Kidney (tissue), 14 donors: ENCODE results near the gene ACTN1. TPM values are rescaled to one million over a fixed set of nuclear protein-coding genes. Genes with fewer than 3 reads are reported as not detected.
"Not testable (repeated sequence)": the region's sequence is repeated elsewhere in the genome, so short reads cannot be mapped to it uniquely, and the experiment has no call there.

Experiments
- DNase-seq, 5 donors: peaks; one replicate each; pipeline ENCODE4 v3.0.0-alpha.2; 2013 to 2020
- FAIRE-seq: peaks from 2 replicates; lab custom pipeline; 2012; peaks lifted over from hg19 to GRCh38; lab: Jason Lieb, UNC
- H3K27ac ChIP-seq, 2 donors: one replicate each; pipeline ENCODE4 v1.7.0; 2013; ENCODE audit warnings: low read depth in 2 of 2, low read length in 2 of 2, inconsistent platforms in 1 of 2
- H3K27me3 ChIP-seq: one replicate; pipeline ENCODE4 v1.7.1; 2013; ENCODE audit warnings: low read length, inconsistent platforms; ENCODE audit not compliant: control insufficient read depth, insufficient read depth
- H3K36me3 ChIP-seq, 3 donors: one replicate each; pipeline versions ENCODE4 v1.7.0 to v1.7.1; 2013; ENCODE audit warnings: low read length in 3 of 3, control low read depth in 1 of 3, inconsistent platforms in 1 of 3; ENCODE audit not compliant: insufficient read depth in 3 of 3, control insufficient read depth in 2 of 3
- H3K4me1 ChIP-seq, 3 donors: one replicate each; pipeline versions ENCODE4 v1.7.0 to v1.7.1; 2013; ENCODE audit warnings: low read length in 3 of 3, inconsistent platforms in 1 of 3, low read depth in 1 of 3; ENCODE audit not compliant: control insufficient read depth in 2 of 3, insufficient read depth in 2 of 3
- H3K4me3 ChIP-seq, 3 donors: one replicate each; pipeline versions ENCODE4 v1.7.0 to v1.8.1; 2013; ENCODE audit warnings: low read length in 3 of 3, control low read depth in 1 of 3, inconsistent platforms in 1 of 3
- H3K9ac ChIP-seq, 3 donors: one replicate each; pipeline versions ENCODE4 v1.7.0 to v1.7.1; 2013; ENCODE audit warnings: low read length in 3 of 3, control low read depth in 1 of 3, inconsistent platforms in 1 of 3
- H3K9me3 ChIP-seq, 3 donors: one replicate each; pipeline versions ENCODE4 v1.7.0 to v1.7.1; 2013; ENCODE audit warnings: low read length in 3 of 3, control low read depth in 1 of 3, inconsistent platforms in 1 of 3; ENCODE audit not compliant: control insufficient read depth in 2 of 3, insufficient read depth in 1 of 3
- intact Hi-C: fragments of 100-400 bp; cut with DNase I; formaldehyde crosslinking; loops from one replicate; pipeline ENCODE4 v1.11.1; 2022
- polyA plus RNA-seq: library from polyadenylated mRNA; stranded (reverse); fragments of 350-450 nt; fragmentation: Illumina TruSeq; extraction: RNeasy Lipid Tissue Mini Kit (QIAGEN cat#74804); gene quantifications from one replicate; pipeline ENCODE4 v1.2.3, GENCODE V29; 2014; ENCODE audit warnings: low read depth, low replicate concordance; ENCODE audit not compliant: insufficient read depth
- total RNA-seq: library from RNA; stranded (reverse); fragmentation: NEBNext Ultra II Directional; extraction: Animal tissue kit (Norgen Biotek cat#: 25700); gene quantifications from one replicate; pipeline ENCODE4 v1.2.1, GENCODE V29; 2021
- TF ChIP-seq, protein P1 (sequence below): IDR thresholded peaks from 3 replicates; pipeline ENCODE4 v1.5.1; 2012; ENCODE audit warnings: mild to moderate bottlenecking, moderate library complexity, borderline replicate concordance; ENCODE audit not compliant: insufficient read depth; ENCODE audit errors: extremely low read depth
- donor health status: control.
- donor health status: control.
- donor health status: control.
- donor health status: control.
- donor health status: control.
- donor health status: DM: yes; HTN: yes; CAD: no.
- donor health status: Normal renal cell carcinoma (clear cell type).

Gene ACTN1
- total and polyA plus RNA-seq, 2 donors from 2014 or later = 20.1 to 184 TPM

DNA sequence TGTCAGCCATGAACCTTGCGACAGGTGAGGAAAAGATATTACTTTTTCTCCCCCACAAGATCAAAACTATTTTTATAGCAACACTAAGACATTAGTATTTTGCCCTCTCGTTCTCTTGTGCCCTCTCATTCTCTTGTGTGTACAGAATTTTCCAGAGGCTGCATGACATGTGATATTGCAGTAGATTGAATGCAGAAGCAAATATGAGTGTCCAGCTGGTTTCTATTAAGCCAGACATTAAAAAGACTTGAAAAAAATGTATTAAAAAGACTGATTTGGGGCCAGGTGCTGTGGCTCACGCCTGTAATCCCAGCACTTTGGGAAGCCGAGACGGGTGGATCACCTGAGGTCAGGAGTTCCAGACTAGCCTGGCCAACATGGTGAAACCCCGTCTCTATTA, 122.5 kb downstream of the ACTN1 start:
- Histone ChIP-seq H3K27ac (no peak overlapping the region), H3K4me3 (no peak overlapping the region), H3K9ac (no peak overlapping the region), H3K27me3 (no peaks in the 10 kb centered on the region), H3K9me3 (no peaks in the 10 kb centered on the region), H3K4me1 (peaks cover 0 to 5% (median 0%) of the 10 kb centered on the region in 3 donors), H3K36me3 (no peaks in the 10 kb centered on the region)
- DNase-seq (peak in 1 of 5 donors; percentile 33), FAIRE-seq (no peak)
- intact Hi-C loops = no loop called here
- TF ChIP-seq, protein P1, sequence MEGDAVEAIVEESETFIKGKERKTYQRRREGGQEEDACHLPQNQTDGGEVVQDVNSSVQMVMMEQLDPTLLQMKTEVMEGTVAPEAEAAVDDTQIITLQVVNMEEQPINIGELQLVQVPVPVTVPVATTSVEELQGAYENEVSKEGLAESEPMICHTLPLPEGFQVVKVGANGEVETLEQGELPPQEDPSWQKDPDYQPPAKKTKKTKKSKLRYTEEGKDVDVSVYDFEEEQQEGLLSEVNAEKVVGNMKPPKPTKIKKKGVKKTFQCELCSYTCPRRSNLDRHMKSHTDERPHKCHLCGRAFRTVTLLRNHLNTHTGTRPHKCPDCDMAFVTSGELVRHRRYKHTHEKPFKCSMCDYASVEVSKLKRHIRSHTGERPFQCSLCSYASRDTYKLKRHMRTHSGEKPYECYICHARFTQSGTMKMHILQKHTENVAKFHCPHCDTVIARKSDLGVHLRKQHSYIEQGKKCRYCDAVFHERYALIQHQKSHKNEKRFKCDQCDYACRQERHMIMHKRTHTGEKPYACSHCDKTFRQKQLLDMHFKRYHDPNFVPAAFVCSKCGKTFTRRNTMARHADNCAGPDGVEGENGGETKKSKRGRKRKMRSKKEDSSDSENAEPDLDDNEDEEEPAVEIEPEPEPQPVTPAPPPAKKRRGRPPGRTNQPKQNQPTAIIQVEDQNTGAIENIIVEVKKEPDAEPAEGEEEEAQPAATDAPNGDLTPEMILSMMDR = no peak

DNA sequence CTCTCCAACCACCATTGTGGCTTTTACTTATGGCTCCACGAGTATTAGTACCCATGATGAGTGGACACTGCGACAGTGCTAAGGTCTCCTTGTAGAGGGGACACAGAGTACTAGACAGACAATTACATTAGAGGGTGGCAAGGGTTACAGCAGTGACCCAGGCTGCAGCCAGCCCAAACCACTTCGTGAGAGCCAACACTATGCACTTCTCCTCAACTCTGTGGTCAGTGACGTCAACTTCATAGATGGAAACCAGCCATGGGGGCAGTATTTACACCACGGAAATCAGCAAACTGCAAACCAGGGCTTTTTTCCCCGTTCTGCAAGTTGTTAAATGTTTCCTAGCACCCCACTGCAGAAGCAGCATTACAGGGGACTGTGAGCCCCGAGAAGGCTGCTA, 124.7 kb downstream of the ACTN1 start:
- H3K9ac ChIP-seq = no peak overlapping the region
- intact Hi-C loops = no loop called here
- H3K9me3 ChIP-seq = no peaks in the 10 kb centered on the region
- no peak for FAIRE-seq
- DNase-seq = no peak
- H3K27ac ChIP-seq = no peak overlapping the region
- H3K4me1 ChIP-seq = peaks cover 0 to 5% (median 0%) of the 10 kb centered on the region in 3 donors
- TF ChIP-seq, protein P1 = no peak
- no peak overlapping the region for H3K4me3 ChIP-seq
- H3K27me3 ChIP-seq = no peaks in the 10 kb centered on the region
- H3K36me3 ChIP-seq = no peaks in the 10 kb centered on the region

DNA sequence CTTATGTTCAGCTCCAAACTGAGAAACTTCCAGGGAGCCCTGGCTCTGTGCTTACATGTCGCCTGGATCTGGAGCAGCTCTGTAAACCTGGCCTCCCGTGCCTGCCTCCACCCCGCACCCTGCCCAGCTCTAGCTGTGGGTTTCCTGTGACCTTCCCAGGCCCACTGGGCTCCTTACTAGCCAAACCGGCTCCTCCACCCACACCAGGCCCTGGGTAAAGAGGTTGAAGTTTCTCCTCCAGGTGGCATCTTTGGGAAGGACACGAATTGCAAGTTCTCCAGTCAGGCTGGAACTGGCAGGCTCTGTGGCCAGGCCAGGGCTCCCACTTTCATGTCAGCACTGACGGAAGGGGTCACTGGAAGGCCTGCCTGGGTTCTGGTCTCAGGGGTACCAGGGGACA, 125.4 kb downstream of the ACTN1 start:
- no peaks in the 10 kb centered on the region for H3K36me3 ChIP-seq
- DNase-seq (no peak), FAIRE-seq (no peak)
- no peaks in the 10 kb centered on the region for H3K27me3 ChIP-seq
- no peak overlapping the region for H3K4me3 ChIP-seq
- intact Hi-C loops = no loop called here
- no peak overlapping the region for H3K9ac ChIP-seq
- H3K4me1 ChIP-seq = peaks cover 0 to 5% (median 0%) of the 10 kb centered on the region in 3 donors
- TF ChIP-seq, protein P1 = no peak
- H3K9me3 ChIP-seq = no peaks in the 10 kb centered on the region
- no peak overlapping the region for H3K27ac ChIP-seq

DNA sequence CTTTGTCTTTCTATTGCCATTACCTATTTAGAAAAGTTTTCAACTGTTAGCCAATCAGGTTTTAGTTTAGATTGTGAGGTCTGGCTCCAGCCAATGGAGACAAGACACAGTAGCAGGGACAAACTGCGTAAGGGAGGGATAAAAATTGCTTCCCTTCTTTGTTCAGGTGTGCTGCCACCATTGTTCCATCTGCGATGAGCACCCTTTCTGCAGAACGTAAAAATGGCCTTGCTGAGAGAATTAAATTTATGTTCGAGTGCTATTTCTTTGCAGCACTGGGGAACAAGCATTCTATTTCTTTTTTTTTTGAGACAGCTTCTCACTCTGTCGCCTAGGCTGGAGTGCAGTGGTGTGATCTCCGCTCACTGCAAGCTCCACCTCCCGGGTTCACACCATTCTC, 126.6 kb downstream of the ACTN1 start:
- FAIRE-seq, H3K4me3 ChIP-seq, H3K27me3 ChIP-seq, H3K9ac ChIP-seq, H3K36me3 ChIP-seq, intact Hi-C loops, H3K27ac ChIP-seq, H3K9me3 ChIP-seq, DNase-seq, H3K4me1 ChIP-seq: not testable (repeated sequence)
